Spleen (tissue), 11 donors: Measurements from ENCODE around the gene NCOA7. TPM values are rescaled to one million over a fixed set of nuclear protein-coding genes. Genes with fewer than 3 reads are reported as not detected.

Experiments used
- DNase-seq: peaks from one replicate; pipeline ENCODE4 v3.0.0-alpha.2; 2020
- H3K27ac ChIP-seq, 8 donors: fragments of 200-600 bp; sonication (generic) in 7 of 8; 1 replicate in 4 of 8; 2 replicates in 4 of 8; pipeline versions ENCODE4 v1.5.0 to v1.8.0; 2016 to 2021; ENCODE audit warnings: inconsistent platforms in 4 of 8, mild to moderate bottlenecking in 4 of 8, moderate library complexity in 1 of 8
- H3K27me3 ChIP-seq, 7 donors: fragments of 200-600 bp; sonication (generic) in 6 of 7; replicated peaks in 1 of 7; 1 replicate in 4 of 7; 2 replicates in 3 of 7; pipeline versions ENCODE4 v1.5.0 to v1.8.0; 2016 to 2021; ENCODE audit warnings: inconsistent platforms in 3 of 7, mild to moderate bottlenecking in 1 of 7
- H3K36me3 ChIP-seq, 6 donors: fragments of 200-600 bp; sonication (generic) in 5 of 6; 1 replicate in 4 of 6; 2 replicates in 2 of 6; pipeline versions ENCODE4 v1.5.0 to v1.8.0; 2016 to 2021; ENCODE audit warnings: inconsistent platforms in 2 of 6
- H3K4me1 ChIP-seq, 6 donors: fragments of 200-600 bp; sonication (generic) in 5 of 6; 1 replicate in 3 of 6; 2 replicates in 3 of 6; pipeline versions ENCODE4 v1.5.0 to v1.8.0; 2016 to 2021; ENCODE audit warnings: inconsistent platforms in 3 of 6
- H3K4me3 ChIP-seq, 8 donors: fragments of 200-600 bp; sonication (generic) in 7 of 8; 1 replicate in 4 of 8; 2 replicates in 4 of 8; pipeline versions ENCODE4 v1.5.0 to v1.8.0; 2016 to 2021; ENCODE audit warnings: inconsistent platforms in 4 of 8, mild to moderate bottlenecking in 4 of 8, moderate library complexity in 2 of 8
- H3K9me3 ChIP-seq, 8 donors: fragments of 200-600 bp; sonication (generic) in 7 of 8; 1 replicate in 4 of 8; 2 replicates in 4 of 8; pipeline versions ENCODE4 v1.5.0 to v1.8.0; 2016 to 2021; ENCODE audit warnings: inconsistent platforms in 4 of 8
- POLR2A ChIP-seq, 3 donors: fragments of 450-650 bp; IDR thresholded peaks; one replicate each; pipeline ENCODE4 v1.5.1; 2017; ENCODE audit warnings: antibody characterized with exemption in 3 of 3, mild to moderate bottlenecking in 1 of 3
- POLR2AphosphoS5 ChIP-seq, 3 donors: sonication (generic); formaldehyde crosslinking; IDR thresholded peaks; one replicate each; pipeline ENCODE4 v1.5.1; 2017; ENCODE audit warnings: antibody characterized with exemption in 3 of 3
- WGBS, 5 donors: extraction: QIAGEN DNeasy Blood & Tissue Kit in 3 of 5; methylation state at CpG; one replicate each; pipeline versions ENCODE4 v1.1.5 to v1.1.7; 2013 to 2018; 5-methylcytosine and 5-hydroxymethylcytosine counted together
- intact Hi-C: fragments of 100-400 bp; cut with DNase I; formaldehyde crosslinking; loops from one replicate; pipeline ENCODE4 v1.15.0; 2023; ENCODE audit warnings: low total_unique reads
- polyA plus RNA-seq, 3 donors: library from polyadenylated mRNA; stranded (reverse); fragments of 200-250 nt; gene quantifications; one replicate each; pipeline ENCODE4 v1.2.1, GENCODE V29; 2013
- total RNA-seq, 7 donors: library from RNA; depleted of rRNA in 3 of 7; stranded (reverse); fragments of >200 nt in 3 of 7; fragmentation: NEBNext Ultra II Directional in 4 of 7; extraction: Animal tissue kit (Norgen Biotek cat#: 25700) in 4 of 7; gene quantifications; one replicate each; pipeline versions ENCODE4 v1.1.0 to v1.2.1, GENCODE V29; 2016 to 2021
- TF ChIP-seq, protein P1 (sequence below), 11 experiments: fragments of 200-600 bp in 7 of 11; fragments of 450-650 bp in 4 of 11; sonication (generic) in 4 of 11; IDR thresholded peaks in 8 of 11; conservative IDR thresholded peaks in 3 of 11; 1 replicate in 7 of 11; 2 replicates in 4 of 11; pipeline versions ENCODE4 v1.4.0 to v1.8.0; 2016 to 2021; ENCODE audit warnings: antibody characterized with exemption in 11 of 11, inconsistent platforms in 4 of 11, mild to moderate bottlenecking in 1 of 11
- donor health status: healthy with polysubstance abuse.
- donor health status: DM: no; HTN: no; CAD: no; lungs with moderate emphysema.
- donor health status: DM: no; HTN: no; CAD: no.
- donor health status: Bipolar disorder and iron deficiency.
- donor health status: healthy.
- donor health status: DM: no; HTN: no; CAD: no.
- donor health status: DM: yes; HTN: yes; CAD: no.

NCOA7 gene
- total and polyA plus RNA-seq, 10 donors, result 11.8 to 84.3 (median 43.1) TPM

DNA sequence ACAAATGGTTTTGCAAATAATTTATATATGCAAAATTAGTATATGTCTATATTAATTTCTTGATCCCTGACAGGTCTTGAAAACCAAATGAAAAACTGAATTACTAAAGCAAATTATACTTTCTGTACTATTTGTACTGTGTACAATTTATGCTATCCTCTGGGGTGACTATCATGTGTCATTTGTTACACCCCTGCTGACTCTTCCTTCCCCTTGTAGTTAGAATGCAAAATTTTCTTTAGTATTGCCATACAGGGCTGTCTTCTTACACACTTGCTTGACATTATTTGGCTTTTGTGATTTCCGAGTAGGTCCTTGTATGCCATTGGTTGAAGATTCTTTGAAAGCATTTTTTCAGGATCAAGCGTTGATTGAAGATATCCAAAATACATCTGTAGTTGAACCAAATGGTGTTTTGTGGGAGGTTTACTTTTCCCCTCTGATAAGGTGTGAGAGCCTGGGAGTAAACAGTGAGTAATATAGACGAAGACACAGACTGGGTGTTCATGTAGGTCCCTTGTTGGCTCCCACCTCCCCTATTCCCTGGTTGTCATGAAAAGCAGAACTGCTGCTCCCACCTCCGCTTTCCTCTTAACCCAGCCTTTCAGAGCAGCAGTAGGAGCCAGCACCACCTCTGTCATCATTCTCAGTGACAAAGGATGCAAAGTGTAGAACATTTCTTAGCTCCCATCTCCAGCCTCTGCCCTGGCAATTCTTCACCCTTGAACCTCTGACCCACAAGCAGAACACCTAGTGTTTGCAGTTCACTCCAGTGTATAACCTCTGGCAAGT, 29.0 kb downstream of the NCOA7 start:
- peaks cover 0 to 36% (median 16%) of the 10 kb centered on the region in 6 donors for H3K36me3 ChIP-seq
- 85 to 95% (median 89%) methylated on average over 4 of the region's 4 CpGs for WGBS, 5 donors
- H3K9me3 ChIP-seq, result no peaks in the 10 kb centered on the region
- H3K27me3 ChIP-seq, result no peaks in the 10 kb centered on the region
- TF ChIP-seq POLR2AphosphoS5 (IDR thresholded peaks at IDR 0.05) (no peak), POLR2A (IDR thresholded peaks at IDR 0.05) (no peak)
- TF ChIP-seq, protein P1, sequence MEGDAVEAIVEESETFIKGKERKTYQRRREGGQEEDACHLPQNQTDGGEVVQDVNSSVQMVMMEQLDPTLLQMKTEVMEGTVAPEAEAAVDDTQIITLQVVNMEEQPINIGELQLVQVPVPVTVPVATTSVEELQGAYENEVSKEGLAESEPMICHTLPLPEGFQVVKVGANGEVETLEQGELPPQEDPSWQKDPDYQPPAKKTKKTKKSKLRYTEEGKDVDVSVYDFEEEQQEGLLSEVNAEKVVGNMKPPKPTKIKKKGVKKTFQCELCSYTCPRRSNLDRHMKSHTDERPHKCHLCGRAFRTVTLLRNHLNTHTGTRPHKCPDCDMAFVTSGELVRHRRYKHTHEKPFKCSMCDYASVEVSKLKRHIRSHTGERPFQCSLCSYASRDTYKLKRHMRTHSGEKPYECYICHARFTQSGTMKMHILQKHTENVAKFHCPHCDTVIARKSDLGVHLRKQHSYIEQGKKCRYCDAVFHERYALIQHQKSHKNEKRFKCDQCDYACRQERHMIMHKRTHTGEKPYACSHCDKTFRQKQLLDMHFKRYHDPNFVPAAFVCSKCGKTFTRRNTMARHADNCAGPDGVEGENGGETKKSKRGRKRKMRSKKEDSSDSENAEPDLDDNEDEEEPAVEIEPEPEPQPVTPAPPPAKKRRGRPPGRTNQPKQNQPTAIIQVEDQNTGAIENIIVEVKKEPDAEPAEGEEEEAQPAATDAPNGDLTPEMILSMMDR (IDR thresholded peaks at IDR 0.05 in 8 of 11, conservative IDR thresholded peaks at IDR 0.05 in 3 of 11), result no peak
- no peak overlapping the region for H3K4me3 ChIP-seq
- H3K4me1 ChIP-seq, result peaks cover 18 to 82% (median 56%) of the 10 kb centered on the region in 6 donors
- intact Hi-C loops, result no loop called here
- no peak for DNase-seq
- H3K27ac ChIP-seq, result peak overlapping the region in 3 of 8 donors; percentile 4 to 62 (median 55)

DNA sequence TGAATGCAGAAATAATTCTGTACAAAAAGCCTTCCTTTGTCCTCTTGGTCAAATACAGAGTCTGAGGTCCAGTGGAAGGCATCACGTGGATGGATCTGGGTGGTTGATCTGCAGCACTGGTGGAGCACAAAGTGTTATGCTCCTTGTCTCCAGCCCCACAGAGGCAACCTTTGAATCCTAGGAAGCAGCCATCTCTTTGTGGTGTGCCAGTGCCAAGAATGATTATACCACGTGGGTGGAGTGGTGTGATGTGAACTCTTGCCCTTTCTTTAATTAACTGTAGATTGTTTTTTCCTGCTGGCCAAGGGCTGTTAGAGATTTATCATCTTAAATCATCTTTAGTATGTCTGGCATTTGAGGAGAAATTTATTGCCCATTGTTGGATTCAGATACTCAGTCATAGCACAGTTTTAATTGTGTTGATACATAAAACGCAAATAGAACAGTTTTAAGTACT, 31.1 kb downstream of the NCOA7 start:
- TF ChIP-seq POLR2AphosphoS5 (IDR thresholded peaks at IDR 0.05) (peak in 1 of 3 donors; percentile 65), POLR2A (IDR thresholded peaks at IDR 0.05) (no peak)
- TF ChIP-seq, protein P1 (IDR thresholded peaks at IDR 0.05 in 8 of 11, conservative IDR thresholded peaks at IDR 0.05 in 3 of 11), result no peak
- Histone ChIP-seq H3K9me3 (no peaks in the 10 kb centered on the region), H3K36me3 (peaks cover 0 to 29% (median 13%) of the 10 kb centered on the region in 6 donors), H3K4me1 (peaks cover 12 to 61% (median 35%) of the 10 kb centered on the region in 6 donors), H3K27me3 (no peaks in the 10 kb centered on the region), H3K4me3 (no peak overlapping the region), H3K27ac (peak overlapping the region in 7 of 8 donors; percentile 7 to 66 (median 42))
- WGBS, 5 donors, result 33 to 46% (median 43%) methylated on average over 3 of the region's 3 CpGs
- intact Hi-C loops, result no loop called here
- DNase-seq, result no peak

DNA sequence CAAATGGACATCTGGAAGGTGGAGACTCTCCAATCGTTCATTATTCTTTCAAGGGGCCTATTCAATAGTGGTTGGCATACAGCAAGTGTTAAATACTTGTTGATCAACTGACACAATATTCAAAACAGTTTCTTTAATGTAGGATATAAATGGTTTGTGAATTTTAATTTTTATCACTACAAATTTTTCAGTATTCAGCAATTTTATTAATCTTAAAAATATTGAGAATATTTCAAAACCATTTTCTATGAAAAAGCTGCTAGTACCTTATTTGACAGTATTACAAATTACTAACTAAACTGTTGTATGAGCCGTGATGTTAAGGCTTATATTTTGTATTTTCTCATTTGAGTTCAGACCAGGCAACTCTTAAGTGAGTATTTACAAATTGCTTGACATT, 32.4 kb downstream of the NCOA7 start:
- no peaks in the 10 kb centered on the region for H3K9me3 ChIP-seq
- intact Hi-C loops, result no loop called here
- no peak overlapping the region for H3K4me3 ChIP-seq
- H3K4me1 ChIP-seq, result peaks cover 10 to 58% (median 34%) of the 10 kb centered on the region in 6 donors
- no peaks in the 10 kb centered on the region for H3K27me3 ChIP-seq
- H3K27ac ChIP-seq, result peak overlapping the region in 6 of 8 donors; percentile 6 to 66 (median 36)
- TF ChIP-seq POLR2A (IDR thresholded peaks at IDR 0.05), result no peak
- TF ChIP-seq, protein P1 (IDR thresholded peaks at IDR 0.05 in 8 of 11, conservative IDR thresholded peaks at IDR 0.05 in 3 of 11), result no peak
- TF ChIP-seq POLR2AphosphoS5 (IDR thresholded peaks at IDR 0.05), result no peak
- no peak for DNase-seq
- WGBS, 5 donors, result 77 to 86% (median 83%) methylated on average over 2 of the region's 2 CpGs
- H3K36me3 ChIP-seq, result peaks cover 0 to 25% (median 11%) of the 10 kb centered on the region in 6 donors
